B cell (primary cell): ENCODE results near the gene RFX8. TPM values are rescaled to one million over a fixed set of nuclear protein-coding genes. Genes with fewer than 3 reads are reported as not detected.

Experiments used
- ATAC-seq: fragments of 200-7000 bp; cut with Tn5 transposase; one replicate; pipeline ENCODE4 v1.10.0; 2021; ENCODE audit warnings: low read depth, mild to moderate bottlenecking, moderate number of reproducible peaks, moderate library complexity
- CTCF ChIA-PET: fragments of 350-600 bp; sonication (Branson Sonifier 250); formaldehyde crosslinking; loops from one replicate; lab custom pipeline; 2021; ENCODE audit warnings: antibody characterized with exemption, inconsistent platforms; lab: Charles Lee
- POLR2A ChIA-PET: fragments of 350-600 bp; sonication (Branson Sonifier 250); formaldehyde crosslinking; loops from one replicate; lab custom pipeline; 2021; ENCODE audit warnings: antibody characterized with exemption; lab: Charles Lee
- DNase-seq: peaks from one replicate; pipeline ENCODE4 v3.0.0; 2013
- H2AFZ ChIP-seq: 2 replicates; pipeline ENCODE4 v1.6.1; 2012; ENCODE audit warnings: mild to moderate bottlenecking, low read depth, low read length; ENCODE audit not compliant: insufficient read depth, poor library complexity, severe bottlenecking
- H3K27ac ChIP-seq, 2 donors: 1 replicate in 1 of 2; 2 replicates in 1 of 2; pipeline ENCODE4 v1.5.1; 2012 to 2013; ENCODE audit warnings: low read length in 2 of 2, mild to moderate bottlenecking in 2 of 2, moderate library complexity in 1 of 2
- H3K27me3 ChIP-seq, 4 experiments: fragments of 200-600 bp in 1 of 4; sonication (generic) in 1 of 4; replicated peaks in 1 of 4; 1 replicate in 2 of 4; 2 replicates in 2 of 4; pipeline versions ENCODE4 v1.6.1 to v1.7.0; 2013 to 2016; ENCODE audit warnings: low read length in 3 of 4, mild to moderate bottlenecking in 2 of 4, mixed read lengths in 1 of 4, moderate library complexity in 1 of 4; ENCODE audit not compliant: insufficient read depth in 4 of 4, control insufficient read depth in 3 of 4; ENCODE audit errors: control extremely low read depth in 1 of 4
- H3K36me3 ChIP-seq, 2 experiments: replicated peaks in 1 of 2; 1 replicate in 1 of 2; 2 replicates in 1 of 2; pipeline versions ENCODE4 v1.6.1 to v1.7.1; 2013; ENCODE audit warnings: low read length in 1 of 2; ENCODE audit not compliant: insufficient read depth in 2 of 2, control insufficient read depth in 1 of 2; ENCODE audit errors: control extremely low read depth in 1 of 2, extremely low read depth in 1 of 2
- H3K4me1 ChIP-seq, 2 donors: fragments of 200-600 bp in 1 of 2; sonication (generic) in 1 of 2; 1 replicate in 1 of 2; 2 replicates in 1 of 2; pipeline versions ENCODE4 v1.5.1 to v1.6.1; 2013 to 2017; ENCODE audit warnings: low read length in 2 of 2; ENCODE audit not compliant: control insufficient read depth in 2 of 2, insufficient read depth in 2 of 2
- H3K4me2 ChIP-seq: replicated peaks from 2 replicates; pipeline ENCODE3; 2012; ENCODE audit warnings: mild to moderate bottlenecking, low read depth, low read length; ENCODE audit not compliant: poor library complexity, severe bottlenecking
- H3K4me3 ChIP-seq, 5 experiments: fragments of 200-600 bp in 1 of 5; sonication (generic) in 1 of 5; 1 replicate in 3 of 5; 2 replicates in 2 of 5; pipeline versions ENCODE4 v1.5.1 to v1.7.0; 2011 to 2016; ENCODE audit warnings: low read length in 4 of 5, mild to moderate bottlenecking in 4 of 5, low read depth in 2 of 5, control low read depth in 1 of 5, moderate library complexity in 1 of 5; ENCODE audit not compliant: insufficient read depth in 1 of 5; ENCODE audit errors: control extremely low read depth in 1 of 5, extremely low read depth in 1 of 5
- H3K79me2 ChIP-seq: fragments of 200-600 bp; sonication (generic); one replicate; pipeline ENCODE4 v1.6.0; 2016; ENCODE audit warnings: low read length; ENCODE audit not compliant: control insufficient read depth, insufficient read depth
- H3K9ac ChIP-seq: fragments of 200-600 bp; sonication (generic); 2 replicates; pipeline ENCODE4 v1.6.1; 2017; ENCODE audit warnings: mild to moderate bottlenecking, low read length, moderate library complexity
- H3K9me3 ChIP-seq, 3 donors: one replicate each; pipeline versions ENCODE4 v1.6.1 to v1.7.1; 2013; ENCODE audit warnings: low read length in 2 of 3; ENCODE audit not compliant: control insufficient read depth in 2 of 3, insufficient read depth in 1 of 3; ENCODE audit errors: control extremely low read depth in 1 of 3
- H4K20me1 ChIP-seq: 2 replicates; pipeline ENCODE4 v1.6.0; 2012; ENCODE audit warnings: mild to moderate bottlenecking, low read length; ENCODE audit not compliant: insufficient read depth, control insufficient read depth, poor library complexity, severe bottlenecking
- H3K27ac Mint-ChIP-seq: one replicate; pipeline ENCODE4 v1.8.0; 2021; ENCODE audit warnings: mixed read lengths
- H3K27me3 Mint-ChIP-seq: one replicate; pipeline ENCODE4 v1.8.0; 2021; ENCODE audit warnings: mixed read lengths
- H3K4me1 Mint-ChIP-seq: one replicate; pipeline ENCODE4 v1.8.0; 2021; ENCODE audit warnings: mixed read lengths
- H3K4me3 Mint-ChIP-seq: one replicate; pipeline ENCODE4 v1.8.0; 2021; ENCODE audit warnings: mixed read lengths
- H3K9me3 Mint-ChIP-seq: one replicate; pipeline ENCODE4 v1.8.0; 2022; ENCODE audit warnings: mixed read lengths; ENCODE audit not compliant: insufficient read depth
- EZH2 ChIP-seq: IDR thresholded peaks from 2 replicates; pipeline ENCODE4 v1.6.1; 2012; ENCODE audit warnings: borderline replicate concordance, low read depth, mild to moderate bottlenecking, moderate library complexity, low read length; ENCODE audit not compliant: insufficient read depth, poor library complexity, severe bottlenecking
- WGBS: methylation state at CpG from one replicate; pipeline ENCODE4 v1.1.5; 2013; ENCODE audit warnings: missing lambda C conversion rate; ENCODE audit not compliant: insufficient coverage; 5-methylcytosine and 5-hydroxymethylcytosine counted together
- intact Hi-C: fragments of 100-400 bp; cut with micrococcal nuclease; formaldehyde crosslinking; loops from one replicate; pipeline ENCODE4 v1.10.0; 2022
- polyA plus RNA-seq: library from polyadenylated mRNA; depleted of rRNA; stranded (reverse); fragments of >200 nt; gene quantifications from 2 replicates; pipeline ENCODE4 v1.2.3, GENCODE V29; 2012
- total RNA-seq, 2 donors: library from RNA; stranded (reverse); fragments of 120-200 nt in 1 of 2; gene quantifications; 1 replicate in 1 of 2; 2 replicates in 1 of 2; pipeline versions ENCODE4 v1.2.3 to v1.2.4, GENCODE V29; 2013 to 2022
- TF ChIP-seq, protein P1 (sequence below): fragments of 200-600 bp; IDR thresholded peaks from one replicate; pipeline ENCODE4 v1.8.0; 2022; ENCODE audit warnings: antibody characterized with exemption, mild to moderate bottlenecking

RFX8 gene
- total and polyA plus RNA-seq, 2 donors (not counting 1 experiment from before 2014, with no cell fraction given): not detected

DNA sequence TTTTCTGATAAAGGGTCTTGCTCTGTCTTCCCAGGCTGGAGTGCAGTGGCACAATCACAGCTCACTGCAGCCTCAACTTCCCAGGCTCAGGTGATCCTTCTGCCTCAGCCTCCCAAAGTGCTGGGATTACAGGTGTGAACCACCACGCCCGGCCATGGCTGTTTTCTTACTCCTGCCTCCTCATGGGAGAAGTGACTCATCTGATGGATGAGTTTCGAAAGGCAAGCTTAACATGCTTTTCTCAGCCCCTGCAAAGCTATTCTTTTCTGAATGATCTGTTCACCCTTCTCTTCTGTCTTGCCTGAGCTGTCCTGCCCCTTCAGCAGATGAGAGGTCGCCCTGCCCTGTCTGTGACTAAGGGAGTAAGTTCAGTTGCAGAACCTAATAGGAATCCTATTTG, 86.7 kb downstream of the RFX8 start:
- H3K27ac ChIP-seq: no peak overlapping the region
- H2AFZ ChIP-seq: no peak overlapping the region
- ChIA-PET POLR2A (interaction anchor here (0.6 kb wide), 1 partner anchor 135 kb away, joined by 3 read pairs; no protein-coding TSS in a partner anchor), CTCF (interaction anchor here (1.0 to 1.8 kb wide), 8 partner anchors 8 to 364 kb away, joined by 3 to 8 read pairs (median 4); no protein-coding TSS in a partner anchor)
- H4K20me1 ChIP-seq: no peaks in the 10 kb centered on the region
- intact Hi-C loops: no loop called here
- DNase-seq (no peak), ATAC-seq (no peak)
- peaks cover 0 to 40% (median 27%) of the 10 kb centered on the region in 4 experiments for H3K27me3 ChIP-seq
- no peaks in the 10 kb centered on the region for H3K36me3 ChIP-seq
- peaks cover 0 to 8% (median 1%) of the 10 kb centered on the region in 3 donors for H3K9me3 ChIP-seq
- no CpG with 5 or more reads among the region's 4 CpGs for whole genome bisulfite sequencing
- H3K4me1 ChIP-seq: peaks cover 13 to 16% of the 10 kb centered on the region in 2 donors
- H3K27me3 Mint-ChIP-seq: peaks cover 59% of the 10 kb centered on the region
- TF ChIP-seq, protein P1, sequence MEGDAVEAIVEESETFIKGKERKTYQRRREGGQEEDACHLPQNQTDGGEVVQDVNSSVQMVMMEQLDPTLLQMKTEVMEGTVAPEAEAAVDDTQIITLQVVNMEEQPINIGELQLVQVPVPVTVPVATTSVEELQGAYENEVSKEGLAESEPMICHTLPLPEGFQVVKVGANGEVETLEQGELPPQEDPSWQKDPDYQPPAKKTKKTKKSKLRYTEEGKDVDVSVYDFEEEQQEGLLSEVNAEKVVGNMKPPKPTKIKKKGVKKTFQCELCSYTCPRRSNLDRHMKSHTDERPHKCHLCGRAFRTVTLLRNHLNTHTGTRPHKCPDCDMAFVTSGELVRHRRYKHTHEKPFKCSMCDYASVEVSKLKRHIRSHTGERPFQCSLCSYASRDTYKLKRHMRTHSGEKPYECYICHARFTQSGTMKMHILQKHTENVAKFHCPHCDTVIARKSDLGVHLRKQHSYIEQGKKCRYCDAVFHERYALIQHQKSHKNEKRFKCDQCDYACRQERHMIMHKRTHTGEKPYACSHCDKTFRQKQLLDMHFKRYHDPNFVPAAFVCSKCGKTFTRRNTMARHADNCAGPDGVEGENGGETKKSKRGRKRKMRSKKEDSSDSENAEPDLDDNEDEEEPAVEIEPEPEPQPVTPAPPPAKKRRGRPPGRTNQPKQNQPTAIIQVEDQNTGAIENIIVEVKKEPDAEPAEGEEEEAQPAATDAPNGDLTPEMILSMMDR: no peak
- no peak for TF ChIP-seq EZH2
- peaks cover 14% of the 10 kb centered on the region for H3K4me1 Mint-ChIP-seq
- no peaks in the 10 kb centered on the region for H3K79me2 ChIP-seq
- no peaks in the 10 kb centered on the region for H3K9me3 Mint-ChIP-seq
- H3K9ac ChIP-seq: no peak overlapping the region
- peak overlapping the region; percentile 89 for H3K4me2 ChIP-seq
- no peak overlapping the region for H3K4me3 ChIP-seq
- peak overlapping the region; percentile 84 for H3K4me3 Mint-ChIP-seq
- no peak overlapping the region for H3K27ac Mint-ChIP-seq

DNA sequence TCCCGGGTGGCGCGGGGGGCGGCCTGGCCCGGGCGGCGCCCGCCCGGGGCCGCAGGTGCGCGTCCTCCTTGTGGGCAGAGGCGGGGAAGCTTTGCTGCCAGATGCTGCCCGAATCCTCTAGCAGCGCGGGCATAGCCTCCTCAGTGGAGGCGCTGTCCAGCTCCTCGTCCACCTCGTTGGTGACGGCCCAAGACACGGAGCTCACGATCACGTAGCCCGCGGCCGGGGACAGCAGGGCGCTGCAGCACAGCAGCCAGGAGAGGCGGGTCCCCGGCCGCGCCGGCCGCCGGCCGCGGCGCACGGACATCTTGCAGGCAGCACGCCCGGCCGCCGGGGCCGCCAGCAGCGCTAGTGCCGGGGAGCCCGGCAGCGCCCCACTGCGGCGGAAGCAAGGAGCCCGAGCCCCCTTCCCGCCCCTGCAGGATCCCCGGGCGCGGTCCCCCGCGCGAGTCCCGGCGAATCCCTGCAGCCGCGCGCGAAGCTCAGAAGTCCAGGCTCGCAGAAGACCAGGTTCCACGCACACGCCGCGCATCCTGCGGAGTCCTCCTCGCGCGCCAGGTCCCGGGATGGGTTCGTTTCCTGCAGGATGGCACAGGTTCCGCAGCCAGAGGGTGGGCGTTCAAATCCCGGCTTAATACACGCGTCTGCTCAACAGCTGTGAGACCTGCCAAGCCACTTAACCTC, 87.6 kb downstream of the RFX8 start, which contains the start of gene CREG2:
Gene CREG2 (minus strand): TSS at position 353 of the 684 bp plus-strand sequence. CDS start 46 bp downstream, at position 307.
- POLR2A ChIA-PET: no interaction called here
- CTCF ChIA-PET: interaction anchor here (1.1 to 1.8 kb wide), 5 partner anchors 11 to 365 kb away, joined by 3 to 6 read pairs (median 4); no protein-coding TSS in a partner anchor
- peak within 1 kb of the TSS; percentile 65 for H2AFZ ChIP-seq
- intact Hi-C loops: loop anchor here (2.0 kb wide), 1 partner anchor 44 kb away; no protein-coding TSS in a partner anchor
- TF ChIP-seq, protein P1: peak; percentile 69
- no peak for TF ChIP-seq EZH2
- Mint-ChIP-seq H3K27me3 (peaks cover 55% of the 10 kb centered on the region), H3K4me1 (peaks cover 14% of the 10 kb centered on the region), H3K27ac (no peak within 1 kb of the TSS), H3K9me3 (no peaks in the 10 kb centered on the region), H3K4me3 (peak within 1 kb of the TSS; percentile 84)
- H3K27ac ChIP-seq: no peak within 1 kb of the TSS
- H3K27me3 ChIP-seq: peaks cover 0 to 40% (median 27%) of the 10 kb centered on the region in 4 experiments
- H3K9ac ChIP-seq: peak within 1 kb of the TSS; percentile 56
- ATAC-seq (peak; percentile 77), DNase-seq (peak; percentile 70)
- peak within 1 kb of the TSS; percentile 89 for H3K4me2 ChIP-seq
- H3K36me3 ChIP-seq: no peaks in the 10 kb centered on the region
- no peaks in the 10 kb centered on the region for H4K20me1 ChIP-seq
- H3K79me2 ChIP-seq: no peaks in the 10 kb centered on the region
- 1% methylated on average over 77 of the region's 79 CpGs for WGBS
- peak within 1 kb of the TSS in 4 of 5 experiments; percentile 30 to 56 (median 44) for H3K4me3 ChIP-seq
- H3K4me1 ChIP-seq: peaks cover 13 to 16% of the 10 kb centered on the region in 2 donors
- peaks cover 0 to 8% (median 1%) of the 10 kb centered on the region in 3 donors for H3K9me3 ChIP-seq
